Natural killer cell (primary cell): ENCODE data around the gene TENT4B. TPM values are rescaled to one million over a fixed set of nuclear protein-coding genes. Genes with fewer than 3 reads are reported as not detected.
A peak's percentile ranks its signal among the peaks of the same experiment; 100 is the strongest.

ENCODE experiments used
- ATAC-seq, 3 donors: fragments of 150-1000 bp in 2 of 3; fragments of 200-7000 bp in 1 of 3; cut with Tn5 transposase; 1 replicate in 1 of 3; 2 replicates in 2 of 3; pipeline ENCODE4 v1.10.0; 2021; ENCODE audit warnings: mild to moderate bottlenecking in 2 of 3, moderate library complexity in 2 of 3
- DNase-seq, 2 donors: peaks; one replicate each; pipeline versions ENCODE4 v3.0.0 to v3.0.0-alpha.2; 2013 to 2021; ENCODE audit warnings: mixed read lengths in 1 of 2
- H3K27ac ChIP-seq: one replicate; pipeline ENCODE4 v1.5.1; 2013; ENCODE audit warnings: mild to moderate bottlenecking, low read length
- H3K27me3 ChIP-seq: one replicate; pipeline ENCODE4 v1.6.1; 2013; ENCODE audit warnings: low read length; ENCODE audit not compliant: control insufficient read depth, insufficient read depth
- H3K36me3 ChIP-seq: one replicate; pipeline ENCODE4 v1.6.1; 2013; ENCODE audit warnings: low read length; ENCODE audit not compliant: control insufficient read depth, insufficient read depth
- H3K4me1 ChIP-seq: one replicate; pipeline ENCODE4 v1.6.1; 2013; ENCODE audit warnings: low read length; ENCODE audit not compliant: control insufficient read depth, insufficient read depth
- H3K4me3 ChIP-seq: one replicate; pipeline ENCODE4 v1.5.1; 2013; ENCODE audit warnings: low read length
- H3K9me3 ChIP-seq: one replicate; pipeline ENCODE4 v1.6.1; 2013; ENCODE audit warnings: low read length; ENCODE audit not compliant: control insufficient read depth, insufficient read depth
- H3K27ac Mint-ChIP-seq, 2 donors: one replicate each; pipeline ENCODE4 v1.8.0; 2022; ENCODE audit warnings: mild to moderate bottlenecking in 2 of 2, mixed read lengths in 2 of 2, moderate library complexity in 1 of 2
- H3K27me3 Mint-ChIP-seq, 2 donors: one replicate each; pipeline ENCODE4 v1.8.0; 2022; ENCODE audit warnings: low read depth in 2 of 2, mixed read lengths in 2 of 2
- H3K36me3 Mint-ChIP-seq: one replicate; pipeline ENCODE4 v1.8.0; 2022; ENCODE audit warnings: mixed read lengths
- H3K4me1 Mint-ChIP-seq, 2 donors: one replicate each; pipeline ENCODE4 v1.8.0; 2022; ENCODE audit warnings: mixed read lengths in 2 of 2
- H3K4me3 Mint-ChIP-seq: one replicate; pipeline ENCODE4 v1.8.0; 2022; ENCODE audit warnings: mild to moderate bottlenecking, moderate library complexity, mixed read lengths
- H3K9me3 Mint-ChIP-seq, 2 donors: one replicate each; pipeline ENCODE4 v1.8.0; 2022; ENCODE audit warnings: mixed read lengths in 2 of 2
- WGBS: methylation state at CpG from one replicate; pipeline ENCODE4 v1.1.7; 2013; ENCODE audit warnings: missing lambda C conversion rate; ENCODE audit not compliant: insufficient coverage; 5-methylcytosine and 5-hydroxymethylcytosine counted together
- intact Hi-C: fragments of 100-400 bp; cut with micrococcal nuclease; formaldehyde crosslinking; loops from one replicate; pipeline ENCODE4 v1.14.2; 2022
- total RNA-seq, 4 donors: library from RNA; stranded (reverse); fragments of 120-200 nt in 1 of 4; gene quantifications; one replicate each; pipeline versions ENCODE4 v1.2.3 to v1.2.4, GENCODE V29; 2013 to 2022
- TF ChIP-seq, protein P1 (sequence below): fragments of 200-600 bp; IDR thresholded peaks from one replicate; pipeline ENCODE4 v1.8.0; 2022; ENCODE audit warnings: antibody characterized with exemption

TENT4B gene
- total RNA-seq, 3 donors from 2014 or later (not counting 1 experiment from before 2014, with no cell fraction given): 37.5 to 48.7 (median 44.4) TPM

DNA sequence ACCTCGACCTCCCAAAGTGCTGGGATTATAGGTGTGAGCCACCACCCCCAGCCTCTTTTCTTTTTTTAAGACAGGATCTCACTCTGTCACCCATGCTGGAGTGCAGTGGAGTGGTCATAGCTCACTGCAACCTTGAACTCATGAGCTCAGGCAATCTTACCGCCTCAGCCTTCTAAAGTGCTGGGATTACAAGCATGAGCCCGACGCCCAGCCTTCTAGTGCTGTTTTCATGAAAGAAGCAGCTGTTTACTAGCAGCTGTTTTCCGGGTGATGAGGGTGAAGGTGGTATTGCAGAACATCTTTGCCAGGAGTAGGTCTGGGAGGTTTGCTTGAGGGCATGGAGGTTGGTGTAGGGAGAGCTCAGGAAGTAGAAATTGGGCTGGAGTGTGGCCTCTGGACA lies 115.2 kb downstream of the TENT4B start:
- no peak for ATAC-seq
- WGBS: 41% methylated on average over 4 of the region's 5 CpGs
- DNase-seq: peak in 1 of 2 donors; percentile 42
- H3K27me3 ChIP-seq: no peaks in the 10 kb centered on the region
- H3K4me3 ChIP-seq: peak overlapping the region; percentile 75
- TF ChIP-seq, protein P1, sequence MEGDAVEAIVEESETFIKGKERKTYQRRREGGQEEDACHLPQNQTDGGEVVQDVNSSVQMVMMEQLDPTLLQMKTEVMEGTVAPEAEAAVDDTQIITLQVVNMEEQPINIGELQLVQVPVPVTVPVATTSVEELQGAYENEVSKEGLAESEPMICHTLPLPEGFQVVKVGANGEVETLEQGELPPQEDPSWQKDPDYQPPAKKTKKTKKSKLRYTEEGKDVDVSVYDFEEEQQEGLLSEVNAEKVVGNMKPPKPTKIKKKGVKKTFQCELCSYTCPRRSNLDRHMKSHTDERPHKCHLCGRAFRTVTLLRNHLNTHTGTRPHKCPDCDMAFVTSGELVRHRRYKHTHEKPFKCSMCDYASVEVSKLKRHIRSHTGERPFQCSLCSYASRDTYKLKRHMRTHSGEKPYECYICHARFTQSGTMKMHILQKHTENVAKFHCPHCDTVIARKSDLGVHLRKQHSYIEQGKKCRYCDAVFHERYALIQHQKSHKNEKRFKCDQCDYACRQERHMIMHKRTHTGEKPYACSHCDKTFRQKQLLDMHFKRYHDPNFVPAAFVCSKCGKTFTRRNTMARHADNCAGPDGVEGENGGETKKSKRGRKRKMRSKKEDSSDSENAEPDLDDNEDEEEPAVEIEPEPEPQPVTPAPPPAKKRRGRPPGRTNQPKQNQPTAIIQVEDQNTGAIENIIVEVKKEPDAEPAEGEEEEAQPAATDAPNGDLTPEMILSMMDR: no peak
- Mint-ChIP-seq H3K4me3 (peak overlapping the region; percentile 88), H3K36me3 (no peaks in the 10 kb centered on the region), H3K9me3 (no peaks in the 10 kb centered on the region), H3K4me1 (peaks cover 82 to 95% of the 10 kb centered on the region in 2 donors), H3K27ac (peak overlapping the region; percentile 91 to 99), H3K27me3 (no peaks in the 10 kb centered on the region)
- intact Hi-C loops: loop anchor here (5.0 kb wide), 3 partner anchors 51 to 111 kb away; no protein-coding TSS in a partner anchor
- H3K9me3 ChIP-seq: no peaks in the 10 kb centered on the region
- H3K4me1 ChIP-seq: peaks cover 87% of the 10 kb centered on the region
- H3K36me3 ChIP-seq: peaks cover 12% of the 10 kb centered on the region
- H3K27ac ChIP-seq: peak overlapping the region; percentile 72

DNA sequence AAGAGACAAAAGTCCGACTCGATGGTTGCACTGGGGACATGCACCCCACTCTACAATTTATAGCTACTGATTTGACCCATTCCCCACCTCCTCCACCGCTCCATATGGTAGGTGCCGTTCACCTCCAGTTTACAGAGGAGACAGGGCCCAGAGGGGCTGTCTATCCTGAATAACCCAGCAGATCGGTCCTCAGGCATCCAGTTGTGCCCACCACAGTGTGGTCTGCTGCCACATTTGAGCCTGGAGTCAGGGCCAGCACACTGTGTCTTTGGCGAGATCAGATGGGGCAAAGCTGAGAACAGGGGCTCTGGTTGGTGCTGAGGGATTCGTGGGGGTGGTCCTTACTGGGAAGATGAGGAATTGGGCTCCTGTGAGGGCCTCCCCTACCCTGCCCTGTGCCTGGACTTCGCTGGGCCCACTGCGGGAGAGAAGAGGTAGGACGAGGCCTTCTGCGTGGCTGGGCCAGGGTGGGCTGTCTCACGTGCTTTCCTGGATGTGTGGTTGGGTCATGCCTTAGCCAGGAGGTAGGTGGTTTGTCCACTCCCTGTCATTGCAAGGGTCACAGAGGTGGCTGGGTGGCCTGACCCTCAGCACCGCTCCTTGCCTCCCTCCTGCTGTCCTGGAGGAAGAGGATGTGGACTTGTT lies 116.1 kb downstream of the TENT4B start:
- Mint-ChIP-seq H3K27ac (peak overlapping the region; percentile 91 to 99), H3K4me3 (peak overlapping the region; percentile 88), H3K36me3 (no peaks in the 10 kb centered on the region), H3K4me1 (peaks cover 82 to 95% of the 10 kb centered on the region in 2 donors), H3K27me3 (no peaks in the 10 kb centered on the region), H3K9me3 (no peaks in the 10 kb centered on the region)
- Histone ChIP-seq H3K4me3 (no peak overlapping the region), H3K27me3 (no peaks in the 10 kb centered on the region), H3K36me3 (peaks cover 12% of the 10 kb centered on the region), H3K9me3 (no peaks in the 10 kb centered on the region), H3K27ac (peak overlapping the region; percentile 61), H3K4me1 (peaks cover 89% of the 10 kb centered on the region)
- no peak for DNase-seq
- intact Hi-C loops: loop anchor here (5.0 kb wide), 3 partner anchors 52 to 112 kb away; no protein-coding TSS in a partner anchor
- TF ChIP-seq, protein P1: no peak
- 65% methylated on average over 13 of the region's 13 CpGs for WGBS
- no peak for ATAC-seq

- H3K36me3 ChIP-seq: peaks cover 12% of the 10 kb centered on the region
- Mint-ChIP-seq H3K4me1 (peaks cover 79 to 95% of the 10 kb centered on the region in 2 donors), H3K27ac (peak overlapping the region; percentile 91 to 99), H3K9me3 (no peaks in the 10 kb centered on the region), H3K4me3 (peak overlapping the region; percentile 88), H3K36me3 (no peaks in the 10 kb centered on the region), H3K27me3 (no peaks in the 10 kb centered on the region)
- H3K27ac ChIP-seq: peak overlapping the region; percentile 93
- H3K27me3 ChIP-seq: no peaks in the 10 kb centered on the region
- H3K4me1 ChIP-seq: peaks cover 94% of the 10 kb centered on the region
- TF ChIP-seq, protein P1: no peak
- no peak overlapping the region for H3K4me3 ChIP-seq
- no peak for ATAC-seq
- no peak for DNase-seq
- WGBS: 65% methylated on average over 12 of the region's 12 CpGs
- intact Hi-C loops: loop anchor here (5.0 kb wide), 3 partner anchors 53 to 113 kb away; no protein-coding TSS in a partner anchor
- H3K9me3 ChIP-seq: no peaks in the 10 kb centered on the region
Observed at GRCh38 chr16:50269769-50270509, 116.8 kb downstream of the TENT4B start.
